Body of pancreas (tissue), 4 donors: Measurements from ENCODE around the gene CETN2.

Source experiments
- POLR2A ChIP-seq, 3 donors: fragments of 450-650 bp; IDR thresholded peaks; one replicate each; pipeline ENCODE4 v1.6.1; 2016; ENCODE audit warnings: antibody characterized with exemption in 3 of 3, mild to moderate bottlenecking in 2 of 3
- TF ChIP-seq, protein P1 (sequence below), 7 experiments: fragments of 450-650 bp in 4 of 7; fragments of 200-600 bp in 3 of 7; sonication (generic) in 3 of 7; IDR thresholded peaks; one replicate each; pipeline ENCODE4 v1.5.1; 2016 to 2019; ENCODE audit warnings: antibody characterized with exemption in 7 of 7

- TF ChIP-seq, protein P1, sequence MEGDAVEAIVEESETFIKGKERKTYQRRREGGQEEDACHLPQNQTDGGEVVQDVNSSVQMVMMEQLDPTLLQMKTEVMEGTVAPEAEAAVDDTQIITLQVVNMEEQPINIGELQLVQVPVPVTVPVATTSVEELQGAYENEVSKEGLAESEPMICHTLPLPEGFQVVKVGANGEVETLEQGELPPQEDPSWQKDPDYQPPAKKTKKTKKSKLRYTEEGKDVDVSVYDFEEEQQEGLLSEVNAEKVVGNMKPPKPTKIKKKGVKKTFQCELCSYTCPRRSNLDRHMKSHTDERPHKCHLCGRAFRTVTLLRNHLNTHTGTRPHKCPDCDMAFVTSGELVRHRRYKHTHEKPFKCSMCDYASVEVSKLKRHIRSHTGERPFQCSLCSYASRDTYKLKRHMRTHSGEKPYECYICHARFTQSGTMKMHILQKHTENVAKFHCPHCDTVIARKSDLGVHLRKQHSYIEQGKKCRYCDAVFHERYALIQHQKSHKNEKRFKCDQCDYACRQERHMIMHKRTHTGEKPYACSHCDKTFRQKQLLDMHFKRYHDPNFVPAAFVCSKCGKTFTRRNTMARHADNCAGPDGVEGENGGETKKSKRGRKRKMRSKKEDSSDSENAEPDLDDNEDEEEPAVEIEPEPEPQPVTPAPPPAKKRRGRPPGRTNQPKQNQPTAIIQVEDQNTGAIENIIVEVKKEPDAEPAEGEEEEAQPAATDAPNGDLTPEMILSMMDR (IDR thresholded peaks at IDR 0.05): no peak
- TF ChIP-seq POLR2A (IDR thresholded peaks at IDR 0.05): no peak
Measured at GRCh38 chrX:152832520-152832919, 2.0 kb upstream of the CETN2 start.
